Measurements from ENCODE around the gene MBOAT7.
"Not testable (repeated sequence)": the region's sequence is repeated elsewhere in the genome, so short reads cannot be mapped to it uniquely, and the experiment has no call there.

Gene MBOAT7

GRCh38 chr19:54209058-54209810 lies 19.9 kb upstream of the MBOAT7 start:
- no peak for DNase-seq (ENCODE audit: low spot score)

- DNase-seq (ENCODE audit: low spot score): no peak
These were observed 19.3 kb upstream of the MBOAT7 start for GRCh38 chr19:54208784-54209057.

GRCh38 chr19:54207983-54208783 lies 18.8 kb upstream of the MBOAT7 start:
- DNase-seq (ENCODE audit: low spot score): peak; percentile 53

GRCh38 chr19:54207676-54207982 lies 18.2 kb upstream of the MBOAT7 start:
- no peak for DNase-seq (ENCODE audit: low spot score)

- not testable (repeated sequence) for DNase-seq (ENCODE audit: low spot score)
These were observed 17.8 kb upstream of the MBOAT7 start for GRCh38 chr19:54207193-54207592.

- no peak for DNase-seq (ENCODE audit: low spot score)
These were observed 17.4 kb upstream of the MBOAT7 start for GRCh38 chr19:54206831-54207177.

- DNase-seq (ENCODE audit: low spot score): no peak
These were observed 16.9 kb upstream of the MBOAT7 start for GRCh38 chr19:54206030-54206830.

- no peak for DNase-seq (ENCODE audit: low spot score)
These were observed 15.5 kb upstream of the MBOAT7 start for GRCh38 chr19:54204767-54205468.

GRCh38 chr19:54203151-54203611 lies 13.8 kb upstream of the MBOAT7 start:
- DNase-seq (ENCODE audit: low spot score): no peak

- no peak for DNase-seq (ENCODE audit: low spot score)
These were observed 12.6 kb upstream of the MBOAT7 start for GRCh38 chr19:54201980-54202379.

GRCh38 chr19:54201172-54201701 lies 11.9 kb upstream of the MBOAT7 start:
- DNase-seq (ENCODE audit: low spot score): no peak

- DNase-seq (ENCODE audit: low spot score): no peak
These were observed 10.0 kb upstream of the MBOAT7 start for GRCh38 chr19:54199401-54199800.

- DNase-seq (ENCODE audit: low spot score): no peak
These were observed 7.7 kb upstream of the MBOAT7 start for GRCh38 chr19:54197121-54197520.

- no peak for DNase-seq (ENCODE audit: low spot score)
These were observed 7.2 kb upstream of the MBOAT7 start for GRCh38 chr19:54196536-54196935.

- DNase-seq (ENCODE audit: low spot score): not testable (repeated sequence)
These were observed 5.1 kb upstream of the MBOAT7 start for GRCh38 chr19:54194463-54194862.

- DNase-seq (ENCODE audit: low spot score): no peak
These were observed 3.6 kb upstream of the MBOAT7 start for GRCh38 chr19:54193011-54193410.

- no peak for DNase-seq (ENCODE audit: low spot score)
These were observed 2.6 kb upstream of the MBOAT7 start for GRCh38 chr19:54191811-54192453.

GRCh38 chr19:54191011-54191810 lies 1.8 kb upstream of the MBOAT7 start, which contains the start of gene TSEN34:
Gene TSEN34 (plus strand): TSS chr19:54191308. CDS start chr19:54191365, 57 bp downstream.
- DNase-seq (ENCODE audit: low spot score): peak; percentile 87

- peak; percentile 100 for DNase-seq (ENCODE audit: low spot score)
These were observed 1.2 kb upstream of the MBOAT7 start for GRCh38 chr19:54190503-54191010.

Measured in activated CD4-positive, alpha-beta T cell treated with anti-CD3 and anti-CD28 coated beads, Interleukin-2, Interleukin-4, amounts not matched to agents 100 ng/mL and 50 ng/mL, durations not matched to agents 16 hours and 8 hours (primary cell).